HG03521 (cell line): ENCODE measurements around the gene CFAP65.

Experiments used
- ATAC-seq: cut with Tn5 transposase; IDR thresholded peaks from one replicate; pipeline ENCODE4 v1.9.1; 2021; ENCODE audit warnings: mild to moderate bottlenecking, moderate library complexity; ENCODE audit not compliant: unreplicated experiment

Gene CFAP65

GRCh38 chr2:218993345-218994315 lies 47.7 kb downstream of the CFAP65 start, which contains the start of gene CRYBA2:
TSS of gene CRYBA2 (minus strand) at chr2:218993422. CDS start at chr2:218993176, 246 bp downstream.
- no peak for ATAC-seq

GRCh38 chr2:218992703-218993344 lies 48.5 kb downstream of the CFAP65 start:
- no peak for ATAC-seq

- ATAC-seq = no peak
Observed at GRCh38 chr2:218992196-218992595, 49.1 kb downstream of the CFAP65 start.

- ATAC-seq = no peak
Observed at GRCh38 chr2:218991674-218992168, 49.6 kb downstream of the CFAP65 start.

GRCh38 chr2:218990612-218991011 lies 50.7 kb downstream of the CFAP65 start:
- ATAC-seq = no peak

GRCh38 chr2:218990052-218990451 lies 51.3 kb downstream of the CFAP65 start:
- ATAC-seq = no peak

- ATAC-seq = no peak
Observed at GRCh38 chr2:218988650-218989049, 52.7 kb downstream of the CFAP65 start.

GRCh38 chr2:218988164-218988563 lies 53.2 kb downstream of the CFAP65 start:
- no peak for ATAC-seq

GRCh38 chr2:218986148-218986761 lies 55.1 kb downstream of the CFAP65 start:
- no peak for ATAC-seq

GRCh38 chr2:218985325-218986091 lies 55.8 kb downstream of the CFAP65 start:
- ATAC-seq = no peak

DNA sequence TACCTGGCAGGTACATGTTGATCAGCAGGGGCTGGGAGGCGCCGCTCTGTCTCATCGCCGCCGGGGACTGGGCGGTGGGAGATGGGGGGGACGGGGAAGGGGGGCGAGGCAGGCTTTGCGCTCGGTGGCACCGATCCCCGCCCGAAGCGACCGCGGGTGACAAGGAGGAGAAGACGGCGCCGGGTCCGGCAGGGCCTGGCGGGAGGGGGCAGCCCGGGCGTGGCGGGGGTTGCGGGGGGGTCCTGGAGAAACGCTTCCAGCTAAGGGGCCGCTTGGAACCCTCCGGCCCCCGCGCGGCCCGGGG lies 56.3 kb downstream of the CFAP65 start, which contains the start of gene FEV:
Gene FEV (minus strand): TSS at position 164 of the 304 bp plus-strand sequence. CDS start 109 bp downstream, at position 55.
- no peak for ATAC-seq

DNA sequence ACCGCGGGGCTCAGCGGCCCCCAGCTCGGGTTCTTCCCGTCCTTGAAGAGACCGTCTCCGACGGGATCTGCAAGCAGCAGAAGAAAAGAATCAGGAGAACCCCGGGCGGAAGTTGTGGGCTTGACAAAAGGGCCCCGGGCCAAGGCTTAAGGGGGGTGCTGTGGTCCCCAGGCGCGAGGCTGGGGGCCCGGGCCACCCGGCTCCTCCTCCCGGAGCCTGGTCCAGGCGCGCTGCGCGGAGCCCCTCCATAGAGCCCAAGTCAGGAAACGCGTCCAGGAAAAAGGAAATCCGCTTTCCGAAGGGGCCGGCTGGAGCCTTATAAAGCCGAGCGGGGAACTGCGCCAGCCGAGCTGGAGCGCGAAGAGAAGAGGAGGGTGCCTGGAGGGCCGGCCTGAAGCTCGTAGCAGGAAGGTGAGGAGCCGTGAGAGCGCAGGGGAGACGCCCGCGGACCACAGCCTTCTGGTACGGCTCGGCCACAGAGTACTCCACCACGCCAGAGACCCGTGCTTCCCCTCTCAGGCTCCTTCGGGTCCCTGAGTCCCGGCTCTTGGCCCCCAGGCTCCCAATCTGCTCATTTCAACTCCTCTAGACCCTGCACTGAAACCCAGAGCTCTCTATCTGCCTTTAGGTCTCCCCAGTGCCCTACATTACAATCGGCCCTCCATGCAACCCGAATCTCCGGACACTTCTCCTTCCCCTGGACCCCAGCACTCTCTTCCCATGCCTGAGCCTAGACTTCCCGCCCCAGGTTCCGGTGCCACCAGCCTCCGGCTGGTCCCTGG lies 56.9 kb downstream of the CFAP65 start:
- no peak for ATAC-seq

DNA sequence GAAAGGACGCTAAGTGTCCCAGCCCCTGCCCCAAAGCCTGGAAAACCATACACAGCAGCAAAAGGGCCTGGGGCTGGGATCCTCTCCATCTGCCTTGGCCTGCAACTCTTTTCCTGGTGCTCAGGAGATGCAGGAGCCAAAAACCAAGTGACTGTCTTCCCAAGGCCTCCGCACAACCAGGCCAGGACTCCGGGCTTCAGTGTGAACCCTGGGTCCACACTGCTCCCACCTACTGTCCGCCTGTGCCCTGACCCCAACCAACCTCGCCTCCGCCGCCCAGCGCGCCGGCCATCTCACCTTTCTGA lies 57.4 kb downstream of the CFAP65 start:
- ATAC-seq = no peak

GRCh38 chr2:218983263-218983933 lies 57.9 kb downstream of the CFAP65 start:
- no peak for ATAC-seq

- ATAC-seq = no peak
Observed at GRCh38 chr2:218982586-218983262, 58.6 kb downstream of the CFAP65 start.

DNA sequence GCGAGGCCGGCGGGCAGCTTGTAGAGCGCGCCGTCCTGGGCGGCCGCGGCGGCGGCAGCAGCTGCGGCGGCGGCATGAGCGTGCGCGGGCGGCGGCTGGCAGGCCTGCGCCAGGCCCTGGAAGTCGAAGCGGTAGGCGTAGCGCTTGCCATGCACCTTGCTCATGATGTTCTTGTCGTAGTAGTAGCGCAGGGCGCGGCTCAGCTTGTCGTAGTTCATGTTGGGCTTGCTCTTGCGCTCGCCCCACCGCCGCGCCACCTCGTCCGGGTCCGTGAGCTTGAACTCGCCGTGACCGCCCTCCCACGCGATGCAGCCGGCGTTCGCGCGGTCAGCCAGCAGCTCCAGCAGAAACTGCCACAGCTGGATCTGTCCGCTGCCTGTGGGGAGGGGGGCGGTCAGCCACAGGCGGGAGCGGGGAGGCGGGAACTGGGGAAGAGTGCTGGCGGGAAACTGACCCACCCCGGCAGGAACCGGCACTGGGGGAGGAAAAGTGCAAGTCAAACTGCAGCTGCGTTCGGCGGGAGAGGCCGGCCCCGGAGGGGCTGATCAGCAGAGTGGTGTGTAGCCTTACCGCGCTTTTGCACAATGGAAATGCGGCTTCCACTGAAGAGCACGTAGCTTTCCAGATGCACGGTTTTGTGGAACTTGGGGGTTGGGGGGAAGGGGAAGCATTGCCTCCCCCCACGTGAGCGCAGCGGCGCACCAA lies 59.3 kb downstream of the CFAP65 start:
- ATAC-seq = no peak

DNA sequence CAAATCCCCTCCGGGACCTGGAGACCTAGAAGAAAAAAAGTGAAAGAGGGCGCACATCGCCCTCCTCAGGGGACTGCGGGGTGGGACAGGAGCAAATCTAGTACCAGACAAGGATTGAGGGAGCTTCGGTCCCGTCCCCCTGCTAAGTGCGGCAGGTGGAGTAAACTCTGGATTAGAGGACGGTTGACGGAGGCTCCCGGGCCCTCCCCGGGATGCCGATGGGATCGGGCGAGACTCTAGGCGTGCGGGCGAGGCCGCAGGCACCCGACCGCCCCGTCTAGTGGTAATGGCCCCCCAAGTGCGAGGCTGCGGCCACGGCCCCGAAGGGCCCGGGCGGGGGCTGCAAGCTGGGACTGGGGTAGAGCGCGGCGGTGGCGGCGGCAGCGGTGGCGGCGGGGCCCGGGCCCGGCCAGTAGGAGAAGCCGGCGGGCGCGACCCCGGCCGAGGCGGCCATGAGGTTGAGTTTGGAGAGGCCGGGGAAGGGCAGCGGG lies 59.9 kb downstream of the CFAP65 start:
- no peak for ATAC-seq

DNA sequence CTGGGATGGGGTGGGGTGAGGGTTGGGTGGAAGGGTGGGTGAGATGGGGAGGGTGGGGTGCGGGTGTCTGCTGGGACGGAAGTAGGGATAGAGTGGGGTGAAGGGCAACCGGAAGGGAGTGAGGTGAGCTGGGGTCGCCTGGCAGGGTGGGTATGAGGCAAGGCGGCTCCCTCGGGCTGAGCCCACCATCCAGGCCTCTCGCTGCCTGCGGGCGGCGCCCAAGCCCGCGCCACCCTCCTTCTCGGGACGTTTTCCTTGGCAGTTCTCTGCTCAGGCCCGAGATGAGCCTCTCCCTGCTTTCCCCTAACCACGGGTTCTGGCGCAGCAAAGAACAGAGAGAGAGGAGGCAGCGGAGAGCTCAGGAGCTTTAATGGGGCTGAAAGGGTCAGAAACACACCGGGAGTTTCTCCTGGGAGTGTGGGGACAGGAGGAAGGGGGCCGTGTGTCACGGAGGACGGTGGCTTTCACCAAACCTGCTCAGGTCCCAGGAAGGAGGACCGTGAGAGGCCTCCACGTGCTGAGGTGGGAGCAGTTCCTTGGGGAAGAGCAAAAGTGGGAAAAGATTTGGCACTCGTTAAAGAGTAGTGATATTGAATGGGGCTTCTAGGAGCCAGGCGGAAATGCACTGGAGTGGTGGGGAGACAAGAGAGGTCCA lies 60.5 kb downstream of the CFAP65 start:
- no peak for ATAC-seq
